GM19468 (cell line): ENCODE data around the gene ERMP1.
"Not testable (repeated sequence)": the region's sequence is repeated elsewhere in the genome, so short reads cannot be mapped to it uniquely, and the experiment has no call there.

Experiments
- ATAC-seq: cut with Tn5 transposase; IDR thresholded peaks from one replicate; pipeline ENCODE4 v1.9.1; 2021; ENCODE audit warnings: mild to moderate bottlenecking, moderate library complexity, moderate number of reproducible peaks; ENCODE audit not compliant: unreplicated experiment; ENCODE audit errors: extremely low read depth

The ERMP1 gene

DNA sequence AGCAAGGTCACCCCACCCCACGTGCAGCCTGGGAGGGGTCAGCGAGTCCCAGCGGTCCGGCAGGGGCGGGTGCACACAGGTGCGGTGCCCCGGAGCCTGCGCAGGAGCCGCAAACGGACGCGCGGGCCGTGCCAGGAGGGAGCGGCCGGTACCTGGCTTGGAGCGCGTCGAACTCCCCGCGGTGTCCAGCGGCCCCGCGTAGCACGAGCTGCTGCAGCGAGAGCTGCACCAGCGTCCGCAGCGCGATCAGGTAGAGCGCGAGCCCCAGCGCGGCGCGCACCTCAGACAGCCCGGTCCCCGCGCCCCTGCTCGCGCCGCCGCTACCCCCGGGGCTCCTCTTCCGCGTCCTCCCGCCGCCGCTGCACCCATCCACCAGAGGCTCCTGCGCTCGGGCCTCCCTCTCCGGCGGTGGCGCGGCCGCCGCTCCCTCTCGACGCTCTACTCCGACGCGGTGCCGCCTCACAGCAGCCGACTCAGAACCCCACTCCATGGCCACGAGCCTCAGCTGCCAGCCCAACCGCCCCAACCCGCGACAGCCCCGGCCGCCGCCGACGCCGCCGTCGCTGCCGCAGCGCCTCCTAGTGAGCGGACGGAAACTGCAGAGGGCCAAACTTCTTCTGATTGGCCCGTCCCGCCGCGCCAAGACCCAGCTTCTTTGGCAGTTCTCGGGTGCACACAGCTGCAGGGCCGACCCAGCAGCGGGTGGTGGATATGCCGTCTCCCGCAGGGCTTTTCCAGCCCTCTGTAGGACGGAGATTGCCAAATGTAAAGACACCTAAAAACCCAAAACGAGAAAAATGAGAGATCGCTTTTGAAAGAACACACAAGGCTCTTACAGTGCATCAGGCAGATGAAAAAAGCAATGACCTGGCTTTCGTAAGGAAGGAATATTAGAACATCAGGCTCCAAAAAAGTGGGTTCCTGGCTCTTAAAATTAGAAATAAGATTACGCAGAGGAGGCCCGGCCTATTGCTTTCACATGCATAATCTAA, at the start of gene ERMP1:
ERMP1 (minus strand) TSS at position 580 of the 992 bp plus-strand sequence; CDS start at position 490, 90 bp downstream.
- peak; percentile 67 for ATAC-seq

DNA sequence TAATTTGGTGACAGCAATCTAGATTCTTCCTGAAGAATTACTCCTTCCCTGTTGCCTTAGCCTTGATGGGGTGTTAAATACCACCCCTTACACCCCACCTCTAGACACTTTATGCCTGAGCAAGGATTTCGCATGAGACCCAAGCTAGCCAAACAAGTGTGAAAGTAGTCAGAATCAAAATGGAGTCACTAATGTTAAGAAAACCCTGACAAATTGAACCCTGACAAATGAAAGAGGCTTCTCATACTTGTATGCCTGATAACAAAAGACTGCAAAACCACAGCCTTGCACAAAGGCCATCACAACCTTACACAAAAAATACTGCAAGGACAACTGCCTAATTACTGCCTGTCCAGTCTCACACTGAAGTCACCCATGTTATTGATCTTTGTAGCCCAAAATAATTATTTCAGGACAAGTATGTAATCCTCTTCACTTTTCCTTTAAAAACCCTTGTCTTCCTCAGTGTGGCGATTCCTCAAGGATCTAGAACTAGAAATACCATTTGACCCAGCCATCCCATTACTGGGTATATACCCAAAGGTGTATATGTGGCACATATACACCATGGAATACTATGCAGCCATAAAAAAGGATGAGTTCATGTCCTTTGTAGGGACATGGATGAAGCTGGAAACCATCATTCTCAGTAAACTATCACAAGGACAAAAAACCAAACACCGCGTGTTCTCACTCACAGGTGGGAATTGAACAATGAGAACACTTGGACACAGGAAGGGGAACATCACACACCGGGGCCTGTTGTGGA, 49.5 kb upstream of the ERMP1 start:
- not testable (repeated sequence) for ATAC-seq

DNA sequence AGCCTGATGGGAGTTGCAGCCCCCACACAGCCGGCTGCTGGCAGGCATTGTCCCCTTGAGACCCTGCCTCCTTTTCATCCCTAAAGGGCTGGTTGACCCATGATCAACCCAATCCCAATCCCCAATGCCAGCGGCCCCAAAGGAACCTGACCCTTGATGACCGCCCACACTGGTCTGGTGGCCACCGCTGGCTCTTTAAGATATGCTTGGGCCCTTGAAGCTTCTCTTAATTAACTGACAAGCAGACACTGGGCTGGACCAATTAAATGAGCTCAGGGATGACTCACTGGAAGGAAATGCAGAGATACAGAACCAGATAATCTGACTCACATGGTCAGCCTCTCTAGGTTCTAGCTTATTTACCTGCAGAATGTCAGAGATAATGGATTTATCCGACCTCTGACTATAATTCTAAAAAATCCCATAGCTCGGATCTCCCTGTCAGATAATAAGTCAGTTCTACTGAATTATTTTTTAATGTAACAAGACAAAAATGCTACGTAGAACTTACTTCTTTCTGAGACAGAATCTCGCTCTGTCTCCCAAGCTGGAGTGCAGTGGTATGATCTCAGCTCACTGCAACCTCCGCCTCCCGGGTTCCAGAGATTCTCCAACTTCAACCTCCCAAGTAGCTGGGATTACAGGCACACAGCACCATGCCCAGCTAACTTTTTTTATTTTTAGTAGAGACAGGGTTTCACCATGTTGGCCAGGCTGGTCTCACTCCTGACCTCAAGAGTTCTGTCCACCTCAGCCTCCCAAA, 46.7 kb upstream of the ERMP1 start:
- ATAC-seq = no peak

GRCh38 chr9:5876711-5877110, 43.8 kb upstream of the ERMP1 start:
- no peak for ATAC-seq

GRCh38 chr9:5876026-5876425, 43.1 kb upstream of the ERMP1 start:
- ATAC-seq = no peak

- no peak for ATAC-seq
Observed at GRCh38 chr9:5874048-5874447, 41.1 kb upstream of the ERMP1 start.

GRCh38 chr9:5873439-5873838, 40.5 kb upstream of the ERMP1 start:
- no peak for ATAC-seq

- ATAC-seq = no peak
Observed at GRCh38 chr9:5872511-5872910, 39.6 kb upstream of the ERMP1 start.

DNA sequence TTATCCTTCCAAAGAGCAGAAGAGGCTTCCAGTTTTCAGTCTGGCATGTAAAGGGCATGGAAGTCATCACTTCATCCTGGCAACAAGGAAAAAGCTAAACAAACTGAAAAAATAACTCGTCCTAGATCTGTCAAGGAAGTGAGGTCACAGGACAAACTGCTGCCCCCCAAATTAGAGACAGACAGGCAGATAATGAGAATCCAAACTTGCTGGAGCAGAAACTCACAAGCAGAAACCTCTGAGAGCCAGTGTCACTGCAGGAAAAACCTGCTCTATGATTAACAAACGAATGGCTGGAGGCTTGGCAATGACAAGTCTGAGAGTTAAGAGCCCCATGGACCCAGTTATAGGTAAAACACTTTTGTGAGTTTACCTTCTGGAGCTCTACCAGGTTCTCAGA, 38.9 kb upstream of the ERMP1 start:
- no peak for ATAC-seq

- no peak for ATAC-seq
Observed at GRCh38 chr9:5870691-5871090, 37.8 kb upstream of the ERMP1 start.

- ATAC-seq = no peak
Observed at GRCh38 chr9:5870020-5870339, 37.1 kb upstream of the ERMP1 start.

DNA sequence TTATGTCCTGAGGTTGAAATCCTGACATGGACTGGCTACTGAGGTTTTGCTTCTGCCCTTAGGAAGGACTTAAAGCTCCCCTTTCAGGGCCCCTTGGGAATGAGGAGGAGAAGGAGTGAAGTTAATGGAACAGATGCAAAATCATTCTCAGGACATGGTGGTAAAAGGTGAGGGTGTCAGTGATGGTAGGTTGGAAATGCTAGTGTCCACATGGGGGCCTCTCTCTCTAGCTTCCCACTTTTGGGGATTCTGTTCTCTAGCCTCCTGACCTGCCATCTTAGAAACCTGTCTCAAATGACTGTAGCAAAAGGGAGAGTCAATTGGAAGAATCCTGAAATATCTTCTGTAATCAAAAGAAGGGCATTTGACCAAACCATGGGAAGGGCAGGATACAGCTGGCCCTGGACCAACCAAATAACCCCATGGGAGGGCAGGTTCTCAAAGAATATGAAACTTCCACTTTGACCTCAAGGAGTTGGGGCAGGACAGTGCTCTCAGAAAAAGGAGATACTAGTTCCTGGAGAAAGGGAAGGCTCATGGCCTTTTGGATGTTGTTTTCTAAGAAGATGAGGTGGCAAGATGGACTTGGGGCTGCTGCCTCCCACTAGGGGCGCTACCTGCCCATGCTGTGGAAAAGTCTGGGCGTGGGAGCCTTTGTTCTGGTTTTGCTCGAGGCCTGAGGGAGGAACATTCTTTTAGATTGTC, 36.5 kb upstream of the ERMP1 start:
- no peak for ATAC-seq

GRCh38 chr9:5868235-5868634, 35.3 kb upstream of the ERMP1 start:
- no peak for ATAC-seq

- ATAC-seq = no peak
Observed at GRCh38 chr9:5866685-5867084, 33.8 kb upstream of the ERMP1 start.

DNA sequence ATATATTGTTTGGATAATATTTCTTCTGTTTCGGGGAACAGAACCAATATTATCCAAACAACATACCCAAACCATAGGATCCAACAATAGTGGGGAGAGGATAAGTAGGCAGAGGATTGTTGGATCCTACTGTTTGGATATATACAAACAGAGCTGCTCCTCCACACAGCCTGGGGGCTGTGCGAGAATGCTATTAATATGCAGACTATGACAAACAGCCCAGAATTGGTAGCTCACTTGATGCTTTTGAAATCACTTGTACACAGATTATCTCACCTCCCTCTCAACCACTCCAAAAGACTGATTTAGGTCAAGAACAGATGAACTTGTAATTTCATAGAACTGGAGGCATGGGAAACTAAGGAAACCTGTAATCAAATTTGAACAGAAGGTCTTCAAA, 33.4 kb upstream of the ERMP1 start:
- ATAC-seq = no peak

DNA sequence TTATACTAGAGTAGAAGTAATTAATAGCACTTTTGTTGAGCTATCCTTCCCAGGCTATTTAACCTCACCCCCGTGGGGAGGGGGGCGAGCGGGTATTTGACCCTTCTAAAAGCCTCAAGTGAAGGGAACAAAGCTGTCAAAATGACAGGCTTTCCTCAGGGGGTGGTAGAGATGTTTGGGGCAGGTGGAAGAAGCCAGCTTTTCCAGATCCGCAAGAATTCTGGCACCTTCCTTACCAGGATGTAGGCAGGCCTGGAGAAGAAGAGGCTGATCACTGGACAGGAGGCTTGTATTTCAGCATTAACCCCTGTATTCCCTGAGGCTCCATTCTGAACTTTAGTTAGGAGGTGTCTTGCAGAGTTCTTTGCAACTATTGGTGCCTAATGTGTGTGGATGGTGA, 31.5 kb upstream of the ERMP1 start:
- ATAC-seq = no peak

DNA sequence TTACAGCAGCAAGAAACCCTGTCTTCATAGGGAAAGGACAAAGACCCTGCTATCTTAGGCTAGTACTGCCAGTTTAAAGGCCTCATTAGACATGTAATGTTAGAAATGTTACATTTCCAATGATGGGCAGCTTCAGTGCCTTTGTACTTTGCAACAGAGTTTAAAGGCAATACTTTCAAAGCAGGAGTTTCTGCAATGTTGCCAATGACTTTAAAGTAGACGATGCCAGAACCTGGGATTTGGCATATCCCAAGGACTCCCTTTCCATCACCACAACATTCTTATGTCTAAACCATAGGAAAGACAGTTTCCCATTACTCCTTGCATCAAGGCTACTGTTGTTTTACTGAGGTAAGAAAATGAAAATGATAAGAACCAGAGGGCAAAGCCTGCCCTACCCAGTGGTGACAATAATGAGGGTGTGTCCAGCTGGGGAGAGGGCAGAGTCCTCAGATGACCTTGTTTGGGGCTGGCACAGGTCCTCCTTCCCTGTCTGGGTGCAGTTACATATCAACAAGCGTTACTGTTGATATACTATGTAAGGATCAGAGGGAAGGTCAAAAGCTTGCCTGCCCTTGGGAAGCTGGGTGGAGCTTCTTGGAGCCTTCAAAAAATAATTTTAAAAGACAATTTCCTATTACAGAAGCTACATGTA, 30.3 kb upstream of the ERMP1 start:
- ATAC-seq = no peak

DNA sequence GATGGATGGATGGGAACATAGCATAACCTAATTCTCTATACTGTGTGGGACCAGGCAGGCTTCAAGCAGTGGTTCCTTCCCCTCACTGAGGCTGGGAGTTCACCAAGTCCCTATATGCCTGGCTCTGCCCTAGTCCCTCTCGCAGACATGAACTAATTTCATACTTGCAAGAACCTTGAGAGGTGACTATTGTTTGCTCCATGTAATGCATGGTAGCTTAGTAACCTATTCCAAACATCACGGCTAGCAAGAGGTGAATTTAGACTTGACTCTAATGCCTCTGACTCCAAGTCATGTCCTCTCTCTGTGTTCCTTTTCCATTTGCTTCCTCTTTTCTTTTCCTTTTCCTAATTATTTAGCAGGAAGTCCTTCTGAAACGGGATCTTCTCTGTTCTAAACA, 25.9 kb upstream of the ERMP1 start:
- no peak for ATAC-seq

GRCh38 chr9:5857928-5858327, 25.0 kb upstream of the ERMP1 start:
- ATAC-seq = no peak
